Esophagus squamous epithelium (tissue), 4 donors: ENCODE measurements around the gene NUMBL.

Experiments
- CTCF ChIP-seq, 6 experiments: fragments of 450-650 bp in 4 of 6; fragments of 200-600 bp in 2 of 6; sonication (generic) in 2 of 6; IDR thresholded peaks; one replicate each; pipeline ENCODE4 v1.5.1; 2016 to 2019; ENCODE audit warnings: antibody characterized with exemption in 6 of 6, mild to moderate bottlenecking in 4 of 6, moderate library complexity in 4 of 6
- POLR2A ChIP-seq, 4 donors: fragments of 450-650 bp; IDR thresholded peaks; one replicate each; pipeline ENCODE4 v1.6.1; 2017; ENCODE audit warnings: antibody characterized with exemption in 4 of 4, mild to moderate bottlenecking in 4 of 4, moderate library complexity in 3 of 4

- no peak for TF ChIP-seq CTCF (IDR thresholded peaks at IDR 0.05)
- no peak for TF ChIP-seq POLR2A (IDR thresholded peaks at IDR 0.05)
Observed at GRCh38 chr19:40677156-40677555, 13.3 kb downstream of the NUMBL start.
